GM19351 (cell line): ENCODE results near the gene OCSTAMP.

ENCODE experiments used
- ATAC-seq: cut with Tn5 transposase; IDR thresholded peaks from one replicate; pipeline ENCODE4 v1.9.1; 2021; ENCODE audit warnings: mild to moderate bottlenecking, moderate library complexity; ENCODE audit not compliant: unreplicated experiment

Gene OCSTAMP

GRCh38 chr20:46573788-46574584, 23.5 kb upstream of the OCSTAMP start:
- no peak for ATAC-seq

- ATAC-seq: no peak
Measured at GRCh38 chr20:46573234-46573633, 22.8 kb upstream of the OCSTAMP start.

GRCh38 chr20:46572790-46573189, 22.3 kb upstream of the OCSTAMP start:
- ATAC-seq: no peak

- ATAC-seq: no peak
Measured at GRCh38 chr20:46572153-46572552, 21.7 kb upstream of the OCSTAMP start.

- ATAC-seq: no peak
Measured at GRCh38 chr20:46571418-46571817, 21.0 kb upstream of the OCSTAMP start.

GRCh38 chr20:46570956-46571355, 20.5 kb upstream of the OCSTAMP start:
- ATAC-seq: no peak

GRCh38 chr20:46569961-46570360, 19.5 kb upstream of the OCSTAMP start:
- no peak for ATAC-seq

- no peak for ATAC-seq
Measured at GRCh38 chr20:46568570-46569129, 18.2 kb upstream of the OCSTAMP start.

- no peak for ATAC-seq
Measured at GRCh38 chr20:46566125-46566524, 15.7 kb upstream of the OCSTAMP start.

GRCh38 chr20:46564241-46564957, 13.9 kb upstream of the OCSTAMP start:
- ATAC-seq: no peak

GRCh38 chr20:46563860-46564221, 13.4 kb upstream of the OCSTAMP start:
- no peak for ATAC-seq

- ATAC-seq: no peak
Measured at GRCh38 chr20:46563170-46563859, 12.9 kb upstream of the OCSTAMP start.

GRCh38 chr20:46562373-46563169, 12.1 kb upstream of the OCSTAMP start:
- no peak for ATAC-seq

GRCh38 chr20:46562009-46562372, 11.5 kb upstream of the OCSTAMP start:
- no peak for ATAC-seq

- no peak for ATAC-seq
Measured at GRCh38 chr20:46559685-46560440, 9.4 kb upstream of the OCSTAMP start.

GRCh38 chr20:46559001-46559400, 8.5 kb upstream of the OCSTAMP start:
- ATAC-seq: no peak

GRCh38 chr20:46558511-46558959, 8.1 kb upstream of the OCSTAMP start:
- ATAC-seq: no peak

GRCh38 chr20:46557231-46557956, 6.9 kb upstream of the OCSTAMP start:
- ATAC-seq: no peak

- no peak for ATAC-seq
Measured at GRCh38 chr20:46555370-46555956, 5.0 kb upstream of the OCSTAMP start.
